ENCODE measurements around the gene ATOX1.

- no peak for TF ChIP-seq EP300 (IDR thresholded peaks at IDR 0.05)
- TF ChIP-seq, protein P1, sequence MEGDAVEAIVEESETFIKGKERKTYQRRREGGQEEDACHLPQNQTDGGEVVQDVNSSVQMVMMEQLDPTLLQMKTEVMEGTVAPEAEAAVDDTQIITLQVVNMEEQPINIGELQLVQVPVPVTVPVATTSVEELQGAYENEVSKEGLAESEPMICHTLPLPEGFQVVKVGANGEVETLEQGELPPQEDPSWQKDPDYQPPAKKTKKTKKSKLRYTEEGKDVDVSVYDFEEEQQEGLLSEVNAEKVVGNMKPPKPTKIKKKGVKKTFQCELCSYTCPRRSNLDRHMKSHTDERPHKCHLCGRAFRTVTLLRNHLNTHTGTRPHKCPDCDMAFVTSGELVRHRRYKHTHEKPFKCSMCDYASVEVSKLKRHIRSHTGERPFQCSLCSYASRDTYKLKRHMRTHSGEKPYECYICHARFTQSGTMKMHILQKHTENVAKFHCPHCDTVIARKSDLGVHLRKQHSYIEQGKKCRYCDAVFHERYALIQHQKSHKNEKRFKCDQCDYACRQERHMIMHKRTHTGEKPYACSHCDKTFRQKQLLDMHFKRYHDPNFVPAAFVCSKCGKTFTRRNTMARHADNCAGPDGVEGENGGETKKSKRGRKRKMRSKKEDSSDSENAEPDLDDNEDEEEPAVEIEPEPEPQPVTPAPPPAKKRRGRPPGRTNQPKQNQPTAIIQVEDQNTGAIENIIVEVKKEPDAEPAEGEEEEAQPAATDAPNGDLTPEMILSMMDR (IDR thresholded peaks at IDR 0.05), result no peak
- TF ChIP-seq POLR2AphosphoS5 (IDR thresholded peaks at IDR 0.05), result no peak
- TF ChIP-seq POLR2A (IDR thresholded peaks at IDR 0.05), result no peak
Observed at GRCh38 chr5:151773951-151774350, 15.5 kb upstream of the ATOX1 start.
